Skeletal muscle tissue (tissue), 4 donors: Measurements from ENCODE around the gene CTNND2. TPM values are rescaled to one million over a fixed set of nuclear protein-coding genes. Genes with fewer than 3 reads are reported as not detected.

Experiments used
- H3K27ac ChIP-seq: one replicate; pipeline ENCODE4 v1.7.0; 2013; ENCODE audit warnings: mild to moderate bottlenecking, low read depth, low read length, inconsistent platforms
- H3K27me3 ChIP-seq, 3 donors: one replicate each; pipeline ENCODE4 v1.7.0; 2013; ENCODE audit warnings: low read length in 3 of 3; ENCODE audit not compliant: control insufficient read depth in 3 of 3, insufficient read depth in 3 of 3
- H3K36me3 ChIP-seq, 3 donors: one replicate each; pipeline ENCODE4 v1.7.0; 2013; ENCODE audit warnings: low read length in 3 of 3; ENCODE audit not compliant: control insufficient read depth in 3 of 3, insufficient read depth in 3 of 3
- H3K4me1 ChIP-seq, 3 donors: one replicate each; pipeline ENCODE4 v1.7.0; 2013; ENCODE audit warnings: low read length in 3 of 3, mild to moderate bottlenecking in 3 of 3; ENCODE audit not compliant: control insufficient read depth in 3 of 3, insufficient read depth in 3 of 3
- H3K4me3 ChIP-seq, 3 donors: one replicate each; pipeline ENCODE4 v1.7.0; 2013; ENCODE audit warnings: low read length in 3 of 3
- H3K9ac ChIP-seq, 3 donors: one replicate each; pipeline ENCODE4 v1.7.0; 2013; ENCODE audit warnings: low read length in 3 of 3, mild to moderate bottlenecking in 3 of 3, moderate library complexity in 2 of 3, low read depth in 1 of 3
- H3K9me3 ChIP-seq, 3 donors: one replicate each; pipeline ENCODE4 v1.7.0; 2013; ENCODE audit warnings: low read length in 3 of 3; ENCODE audit not compliant: control insufficient read depth in 3 of 3
- total RNA-seq: library from RNA; depleted of rRNA; stranded (reverse); fragments of >200 nt; gene quantifications from one replicate; pipeline ENCODE4 v1.2.3, GENCODE V29; 2014
- donor health status: Osteomylitis.

CTNND2 gene
- total RNA-seq, 1 donor from 2014 or later: 0.52 TPM

GRCh38 chr5:11150976-11151375 lies 753.3 kb downstream of the CTNND2 start:
- Histone ChIP-seq H3K9ac (no peak overlapping the region), H3K4me3 (no peak overlapping the region), H3K9me3 (no peaks in the 10 kb centered on the region), H3K4me1 (no peaks in the 10 kb centered on the region), H3K27ac (no peak overlapping the region), H3K36me3 (no peaks in the 10 kb centered on the region), H3K27me3 (peaks cover 0 to 10% (median 10%) of the 10 kb centered on the region in 3 donors)

DNA sequence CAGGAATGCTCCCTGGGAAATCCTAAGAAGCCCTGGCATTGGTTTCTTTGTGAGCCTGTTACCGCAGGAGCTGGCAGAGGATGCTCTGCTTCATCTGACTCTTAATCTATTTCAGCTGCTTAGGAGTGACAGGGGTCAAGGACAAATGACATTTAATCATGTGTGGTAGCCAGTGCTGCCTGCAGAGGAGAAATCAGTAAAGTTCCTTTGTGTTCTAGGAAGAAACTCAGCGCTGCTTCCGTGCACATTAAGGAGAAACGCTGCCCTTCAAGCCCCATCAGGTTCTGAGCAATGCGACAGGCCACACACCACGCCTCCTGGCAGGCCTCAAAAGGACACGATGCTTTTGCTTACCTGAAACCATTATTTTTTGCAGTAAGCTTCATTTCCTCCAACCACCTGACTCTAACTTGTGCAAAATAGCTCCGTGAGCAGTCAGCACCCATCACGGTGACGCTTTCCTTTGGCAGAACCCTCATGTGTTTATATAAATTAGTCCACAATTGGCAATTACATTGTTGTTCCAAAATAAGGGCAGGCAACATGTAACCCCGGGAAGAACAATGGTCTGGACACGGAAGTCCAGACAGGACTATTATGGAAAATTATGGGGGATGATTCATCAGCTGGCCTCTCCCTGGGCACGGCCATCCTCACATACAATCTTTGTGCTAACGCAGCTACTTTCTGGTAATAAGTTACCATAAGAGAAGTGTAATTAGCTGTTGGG lies 755.3 kb downstream of the CTNND2 start:
- Histone ChIP-seq H3K27me3 (peaks cover 0 to 10% (median 9%) of the 10 kb centered on the region in 3 donors), H3K36me3 (no peaks in the 10 kb centered on the region), H3K4me1 (no peaks in the 10 kb centered on the region), H3K27ac (no peak overlapping the region), H3K4me3 (no peak overlapping the region), H3K9ac (no peak overlapping the region), H3K9me3 (no peaks in the 10 kb centered on the region)

GRCh38 chr5:11146171-11146570 lies 758.1 kb downstream of the CTNND2 start:
- H3K27ac ChIP-seq: no peak overlapping the region

DNA sequence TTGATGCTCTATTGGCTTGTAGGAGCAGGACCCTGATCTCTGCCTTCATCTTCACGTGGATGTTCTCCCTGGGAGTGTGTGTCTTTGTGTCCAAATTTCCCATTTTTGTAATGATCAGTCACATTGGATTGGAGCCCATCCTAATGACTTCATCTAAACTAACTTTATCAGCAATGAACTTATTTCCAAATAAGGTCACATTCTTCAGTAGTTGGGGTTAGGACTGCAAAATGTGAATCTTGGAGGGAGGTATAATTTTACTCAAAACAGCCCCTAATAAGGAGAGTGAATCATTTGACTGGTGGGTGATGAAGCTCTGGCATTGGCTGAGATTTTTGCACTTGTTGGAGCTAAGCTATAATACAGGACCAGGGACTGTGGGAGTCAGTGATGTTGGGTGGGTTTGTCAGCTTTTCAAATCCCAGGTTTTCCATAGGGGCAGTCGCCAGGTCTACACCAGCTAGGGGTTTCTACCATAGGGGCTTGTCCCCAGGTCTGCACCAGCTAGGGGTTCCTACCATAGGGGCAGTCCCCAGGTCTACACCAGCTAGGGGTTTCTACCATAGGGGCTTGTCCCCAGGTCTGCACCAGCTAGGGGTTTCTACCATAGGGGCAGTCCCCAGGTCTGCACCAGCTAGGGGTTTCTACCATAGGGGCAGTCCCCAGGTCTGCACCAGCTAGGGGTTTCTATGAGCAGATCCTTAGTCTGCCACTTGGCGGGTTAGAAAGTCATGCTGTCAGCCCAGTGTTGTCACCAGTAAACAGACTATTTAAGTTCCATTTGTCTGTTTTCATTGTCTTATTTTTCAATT lies 760.6 kb downstream of the CTNND2 start:
- no peaks in the 10 kb centered on the region for H3K9me3 ChIP-seq
- no peaks in the 10 kb centered on the region for H3K27me3 ChIP-seq
- no peak overlapping the region for H3K9ac ChIP-seq
- H3K4me1 ChIP-seq: no peaks in the 10 kb centered on the region
- H3K4me3 ChIP-seq: no peak overlapping the region
- no peak overlapping the region for H3K27ac ChIP-seq
- no peaks in the 10 kb centered on the region for H3K36me3 ChIP-seq

More at GRCh38 chr5:11146171-11146570, 758.1 kb downstream of the CTNND2 start:
- no peaks in the 10 kb centered on the region for H3K4me1 ChIP-seq
- H3K36me3 ChIP-seq: no peaks in the 10 kb centered on the region
- no peak overlapping the region for H3K9ac ChIP-seq
- no peak overlapping the region for H3K4me3 ChIP-seq
- H3K27me3 ChIP-seq: peaks cover 0 to 4% (median 0%) of the 10 kb centered on the region in 3 donors
- H3K9me3 ChIP-seq: no peaks in the 10 kb centered on the region

DNA sequence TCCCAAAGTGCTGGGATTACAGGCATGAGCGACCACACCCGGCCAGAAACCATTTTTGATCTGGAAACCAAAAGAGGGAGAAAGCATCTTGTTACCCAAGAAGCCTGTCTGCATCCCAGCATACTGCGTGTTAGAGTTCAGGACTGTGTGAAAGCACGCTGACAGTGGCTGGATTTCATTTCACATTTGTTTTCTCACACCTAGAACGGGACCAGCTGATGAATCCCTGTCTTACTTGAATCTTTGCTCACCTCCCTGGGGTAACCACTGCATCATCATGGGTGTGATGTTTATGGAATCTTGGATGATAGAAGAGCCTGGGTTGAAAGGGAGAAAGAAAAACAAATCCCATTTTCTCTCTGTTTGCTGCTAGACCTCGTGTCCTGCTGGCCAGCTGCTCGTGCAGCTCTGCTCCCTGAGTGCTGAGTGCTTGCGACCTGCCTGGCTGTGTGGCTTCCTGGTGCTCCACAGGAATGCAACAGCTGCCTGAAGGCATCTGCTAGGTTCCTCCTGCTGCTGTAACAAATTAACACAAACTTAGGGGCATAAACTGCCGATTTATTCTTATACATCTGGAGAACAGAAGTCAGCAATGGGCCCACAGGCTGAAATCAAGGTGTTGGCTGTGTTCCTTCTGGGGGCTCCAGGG lies 764.9 kb downstream of the CTNND2 start:
- no peaks in the 10 kb centered on the region for H3K36me3 ChIP-seq
- peaks cover 0 to 4% (median 0%) of the 10 kb centered on the region in 3 donors for H3K9me3 ChIP-seq
- no peaks in the 10 kb centered on the region for H3K27me3 ChIP-seq
- no peak overlapping the region for H3K9ac ChIP-seq
- no peak overlapping the region for H3K4me3 ChIP-seq
- H3K4me1 ChIP-seq: no peaks in the 10 kb centered on the region
- H3K27ac ChIP-seq: no peak overlapping the region

DNA sequence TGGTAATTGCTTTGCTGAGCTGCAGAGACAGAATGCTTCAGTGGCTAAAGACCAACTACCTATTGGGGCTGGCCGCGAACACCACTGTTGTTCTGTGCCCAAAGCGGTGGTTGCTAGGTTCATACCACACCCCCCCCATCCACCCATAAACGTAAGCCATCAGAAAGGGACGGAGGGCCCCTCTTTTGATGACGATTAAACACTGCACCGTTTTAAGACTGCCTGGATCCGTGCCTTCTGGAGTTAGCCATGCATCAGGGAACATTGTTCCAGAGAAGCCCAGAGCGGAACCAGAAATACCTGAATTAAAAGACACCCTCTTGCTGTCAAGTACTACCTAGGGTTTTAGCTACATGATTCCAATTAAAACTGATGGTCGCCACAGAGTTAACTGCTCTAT lies 774.1 kb downstream of the CTNND2 start:
- H3K9ac ChIP-seq: no peak overlapping the region
- no peaks in the 10 kb centered on the region for H3K9me3 ChIP-seq
- H3K4me3 ChIP-seq: no peak overlapping the region
- H3K27me3 ChIP-seq: no peaks in the 10 kb centered on the region
- H3K27ac ChIP-seq: no peak overlapping the region
- H3K4me1 ChIP-seq: no peaks in the 10 kb centered on the region
- H3K36me3 ChIP-seq: no peaks in the 10 kb centered on the region

- Histone ChIP-seq H3K36me3 (no peaks in the 10 kb centered on the region), H3K9ac (no peak overlapping the region), H3K4me1 (no peaks in the 10 kb centered on the region), H3K27me3 (no peaks in the 10 kb centered on the region), H3K9me3 (no peaks in the 10 kb centered on the region), H3K27ac (no peak overlapping the region), H3K4me3 (no peak overlapping the region)
Measured at GRCh38 chr5:11128021-11128420, 776.2 kb downstream of the CTNND2 start.

DNA sequence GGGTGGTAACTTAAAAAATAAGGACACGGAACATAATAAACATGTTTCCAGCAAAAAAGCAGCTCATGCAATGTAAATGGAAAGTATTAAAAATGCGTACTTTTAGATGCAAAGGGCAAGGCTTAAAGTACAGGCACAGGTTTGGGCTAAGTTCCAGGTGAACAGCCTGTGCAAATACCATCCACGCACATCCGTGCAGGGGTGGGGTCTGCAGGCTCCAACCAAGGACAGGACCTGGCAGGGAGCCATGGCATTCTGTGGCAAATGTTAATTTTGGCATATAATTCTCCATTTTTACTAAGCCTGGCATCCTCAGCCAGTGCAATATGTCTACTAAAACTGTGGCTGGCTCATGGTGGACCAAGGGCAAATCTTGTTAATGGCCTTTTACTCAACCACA lies 777.4 kb downstream of the CTNND2 start:
- no peaks in the 10 kb centered on the region for H3K36me3 ChIP-seq
- no peaks in the 10 kb centered on the region for H3K9me3 ChIP-seq
- H3K4me1 ChIP-seq: no peaks in the 10 kb centered on the region
- H3K9ac ChIP-seq: no peak overlapping the region
- no peak overlapping the region for H3K27ac ChIP-seq
- H3K4me3 ChIP-seq: no peak overlapping the region
- H3K27me3 ChIP-seq: no peaks in the 10 kb centered on the region

DNA sequence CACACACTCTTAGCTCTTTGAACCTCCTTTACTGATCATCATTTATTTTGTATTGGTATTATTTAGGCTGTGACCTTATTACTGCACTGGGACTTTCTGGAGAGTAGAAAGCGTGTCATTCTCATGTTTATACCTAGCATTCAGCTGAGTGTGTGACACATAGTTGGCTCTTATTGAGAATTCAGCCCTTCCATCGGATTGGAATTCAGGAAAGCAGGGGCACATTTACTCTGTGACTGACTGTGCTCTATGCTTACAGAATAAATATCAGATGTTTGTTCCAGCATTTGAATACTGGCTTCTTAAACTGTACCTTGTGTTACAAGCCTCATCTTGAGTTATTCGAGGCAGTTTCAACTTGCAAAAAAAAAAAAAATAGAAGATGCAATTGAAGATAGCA lies 782.4 kb downstream of the CTNND2 start:
- Histone ChIP-seq H3K4me1 (no peaks in the 10 kb centered on the region), H3K27ac (no peak overlapping the region), H3K36me3 (no peaks in the 10 kb centered on the region), H3K9ac (no peak overlapping the region), H3K9me3 (no peaks in the 10 kb centered on the region), H3K27me3 (no peaks in the 10 kb centered on the region), H3K4me3 (no peak overlapping the region)

GRCh38 chr5:11110128-11110527 lies 794.1 kb downstream of the CTNND2 start:
- Histone ChIP-seq H3K4me1 (no peaks in the 10 kb centered on the region), H3K4me3 (no peak overlapping the region), H3K27me3 (peaks cover 0 to under 1% (median 0%) of the 10 kb centered on the region in 3 donors), H3K27ac (no peak overlapping the region), H3K36me3 (no peaks in the 10 kb centered on the region), H3K9ac (no peak overlapping the region), H3K9me3 (peaks cover 2 to 4% (median 3%) of the 10 kb centered on the region in 3 donors)
